Measurements from ENCODE around the gene TSEN54. TPM values are rescaled to one million over a fixed set of nuclear protein-coding genes. Genes with fewer than 3 reads are reported as not detected.

Gene TSEN54
- 10 to 100 TPM; 29.2 to 35.1 TPM for total RNA-seq

DNA sequence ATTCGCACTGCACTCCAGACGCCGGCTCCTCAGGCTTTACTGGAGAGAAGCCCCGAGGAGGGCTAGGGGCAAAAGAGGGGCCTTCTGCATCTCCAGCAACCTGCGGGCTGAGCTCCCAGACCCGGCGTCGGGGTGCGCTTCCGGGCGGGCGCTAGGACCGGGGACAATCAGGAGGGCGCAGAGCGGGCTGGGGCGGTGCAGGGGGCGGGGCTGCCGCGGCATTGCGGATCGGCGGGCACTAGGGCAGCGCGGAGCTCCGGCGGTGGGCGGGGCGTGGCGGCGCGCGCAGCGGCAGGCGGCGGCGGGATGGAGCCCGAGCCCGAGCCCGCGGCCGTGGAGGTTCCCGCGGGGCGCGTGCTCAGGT is at the start of gene TSEN54:
TSEN54 (plus strand) TSS at position 274 of the 364 bp plus-strand sequence; CDS start at position 307, 33 bp downstream.
- ATAC-seq (peak; percentile 88), DNase-seq (peak; percentile 98)
- Mint-ChIP-seq H3K36me3 (ENCODE audit: low read depth) (peaks cover 25% of the 10 kb centered on the region), H3K4me1 (peaks cover 22% of the 10 kb centered on the region), H3K9me3 (ENCODE audit: low read depth) (no peaks in the 10 kb centered on the region), H3K27ac (peak within 1 kb of the TSS; percentile 51), H3K27me3 (peaks cover 3% of the 10 kb centered on the region), H3K4me3 (peak within 1 kb of the TSS; percentile 85)
- POLR2A ChIA-PET, result interaction anchor here (0.5 to 1.4 kb wide), 4 partner anchors 9 to 1574 kb away, joined by 3 to 6 read pairs (median 5); partner anchors contain the start of genes GGA3, LLGL2 and MRPS7
- CTCF ChIA-PET, result interaction anchor here (0.6 to 2.9 kb wide), 20 partner anchors 9 to 776 kb away, joined by 3 to 13 read pairs (median 4); partner anchors contain the start of genes LLGL2 and SLC25A19
- intact Hi-C loops (cut with DNase I, micrococcal nuclease), result loop anchor here (1.0 to 10.0 kb wide), 18 partner anchors 9 to 985 kb away; partner anchors contain the start of genes GGA3 (in 2 of the 2), MRPS7 (in 2 of the 2), GRB2 (in 1 of the 2) and JPT1 (in 1 of the 2)

DNA sequence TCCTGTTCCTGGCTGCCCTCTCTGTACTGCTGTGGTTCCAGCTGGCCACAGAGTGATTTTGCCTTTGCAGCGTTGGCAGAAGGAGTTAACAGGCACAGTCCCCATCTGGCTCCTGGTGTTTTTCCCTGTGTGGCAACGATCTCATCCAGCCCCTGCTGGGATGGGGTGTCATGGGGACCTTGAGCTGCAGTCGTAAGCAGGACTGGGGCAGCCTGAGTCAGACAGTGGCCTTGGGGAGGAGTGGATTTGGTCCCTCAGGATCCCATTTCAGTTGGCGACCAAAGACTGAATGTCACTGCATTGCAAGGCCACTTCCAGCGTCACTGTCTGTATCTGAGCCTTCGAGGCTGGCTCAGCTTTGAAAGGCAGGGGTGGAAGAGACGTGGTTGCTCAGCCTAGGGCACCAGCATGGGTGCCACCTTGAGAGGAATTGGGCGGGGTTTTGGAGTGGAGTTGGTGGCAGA is 48.0 kb upstream of the TSEN54 start:
- CTCF ChIA-PET, result interaction anchor here (0.8 kb wide), 1 partner anchor 67 kb away, joined by 4 read pairs; no protein-coding TSS in a partner anchor
- H3K4me1 Mint-ChIP-seq, result no peaks in the 10 kb centered on the region

DNA sequence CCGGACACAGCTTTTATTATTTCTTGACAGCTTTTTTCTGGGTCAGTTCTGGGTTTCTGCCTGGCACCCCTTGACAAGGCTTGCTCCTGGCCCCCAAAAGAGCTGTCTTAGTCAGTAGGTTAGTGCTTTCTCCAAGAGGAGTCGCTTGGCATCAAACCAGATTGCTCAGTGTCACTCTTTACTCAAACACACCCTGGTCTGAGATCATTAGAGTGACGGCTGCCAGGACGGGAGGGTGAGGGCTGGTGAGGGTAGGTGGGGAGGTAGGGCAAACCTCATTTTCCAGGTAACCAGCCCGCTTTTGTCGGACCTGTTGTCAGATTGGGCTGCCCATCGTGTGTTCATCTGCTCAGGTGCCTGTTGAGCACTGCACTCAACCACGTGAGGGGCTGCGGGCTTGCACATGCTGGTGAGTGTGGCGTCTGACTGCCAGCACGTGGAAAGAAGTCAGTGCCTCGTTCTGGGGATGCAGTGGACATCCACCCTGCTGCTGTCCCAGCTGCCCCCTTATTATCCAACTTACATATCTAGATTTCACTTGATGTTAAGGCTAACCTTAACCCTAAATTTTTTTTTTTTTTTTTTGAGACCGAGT is 47.5 kb upstream of the TSEN54 start:
- Mint-ChIP-seq H3K27ac (no peak overlapping the region), H3K36me3 (ENCODE audit: low read depth) (peaks cover 15% of the 10 kb centered on the region), H3K4me3 (no peak overlapping the region), H3K27me3 (no peaks in the 10 kb centered on the region), H3K4me1 (no peaks in the 10 kb centered on the region), H3K9me3 (ENCODE audit: low read depth) (no peaks in the 10 kb centered on the region)
- POLR2A ChIA-PET, result no interaction called here
- intact Hi-C loops (cut with DNase I, micrococcal nuclease), result no loop called here
- no peak for ATAC-seq
- CTCF ChIA-PET, result interaction anchor here (1.2 kb wide), 1 partner anchor 12 kb away, joined by 3 read pairs; the partner anchor contains the start of gene TMEM94
- DNase-seq, result no peak

More for the DNA sequence above, 48.0 kb upstream of the TSEN54 start:
- DNase-seq (no peak), ATAC-seq (no peak)
- H3K9me3 Mint-ChIP-seq (ENCODE audit: low read depth), result no peaks in the 10 kb centered on the region
- POLR2A ChIA-PET, result no interaction called here
- no peaks in the 10 kb centered on the region for H3K27me3 Mint-ChIP-seq
- no peak overlapping the region for H3K4me3 Mint-ChIP-seq
- intact Hi-C loops (cut with DNase I, micrococcal nuclease), result no loop called here
- H3K27ac Mint-ChIP-seq, result no peak overlapping the region
- peaks cover 15% of the 10 kb centered on the region for H3K36me3 Mint-ChIP-seq (ENCODE audit: low read depth)

DNA sequence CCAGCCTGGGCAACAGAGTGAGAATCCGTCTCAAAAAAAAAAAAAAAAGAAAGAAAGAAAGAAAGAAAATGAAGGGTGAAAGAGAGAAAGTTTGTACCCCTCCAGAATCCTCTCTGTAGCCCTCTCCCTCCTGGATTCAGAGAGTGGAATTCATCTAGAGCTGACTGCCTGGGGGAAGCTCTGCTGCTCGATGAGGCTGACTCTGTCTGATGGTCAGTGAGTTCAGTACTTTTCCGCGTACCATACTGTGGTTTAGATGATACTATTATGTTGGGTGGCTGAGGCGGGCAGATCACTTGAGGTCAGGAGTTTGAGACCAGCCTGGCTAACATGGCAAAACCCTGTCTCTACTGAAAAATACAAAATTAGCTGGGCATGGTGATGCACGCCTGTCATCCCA is 45.1 kb upstream of the TSEN54 start:
- intact Hi-C loops (cut with DNase I, micrococcal nuclease), result no loop called here
- ATAC-seq (no peak), DNase-seq (no peak)
- Mint-ChIP-seq H3K27me3 (no peaks in the 10 kb centered on the region), H3K36me3 (ENCODE audit: low read depth) (peaks cover 15% of the 10 kb centered on the region), H3K4me1 (no peaks in the 10 kb centered on the region), H3K4me3 (no peak overlapping the region), H3K9me3 (ENCODE audit: low read depth) (no peaks in the 10 kb centered on the region), H3K27ac (no peak overlapping the region)
- ChIA-PET CTCF (no interaction called here), POLR2A (no interaction called here)

DNA sequence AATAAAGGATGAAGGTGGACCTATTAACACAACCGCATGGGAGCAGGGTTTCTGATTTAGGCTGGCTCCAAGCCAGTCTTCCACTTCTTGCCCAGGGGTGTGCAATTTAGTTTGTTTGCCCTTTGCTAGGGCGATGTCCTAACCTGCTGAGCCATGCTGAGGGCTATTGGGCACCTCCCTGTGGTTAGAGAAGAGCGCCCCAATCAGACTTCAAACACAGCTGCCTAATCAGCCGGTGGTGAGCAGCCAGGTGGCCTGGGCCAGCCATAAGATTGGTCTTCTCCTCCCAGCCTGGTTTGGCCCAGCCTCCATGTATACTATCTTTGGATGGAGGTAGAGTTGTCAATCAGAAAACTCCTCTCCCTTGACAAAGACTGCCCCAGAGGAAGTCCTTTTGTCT is 44.2 kb upstream of the TSEN54 start:
- no peak for ATAC-seq
- CTCF ChIA-PET, result no interaction called here
- intact Hi-C loops (cut with DNase I, micrococcal nuclease), result no loop called here

DNA sequence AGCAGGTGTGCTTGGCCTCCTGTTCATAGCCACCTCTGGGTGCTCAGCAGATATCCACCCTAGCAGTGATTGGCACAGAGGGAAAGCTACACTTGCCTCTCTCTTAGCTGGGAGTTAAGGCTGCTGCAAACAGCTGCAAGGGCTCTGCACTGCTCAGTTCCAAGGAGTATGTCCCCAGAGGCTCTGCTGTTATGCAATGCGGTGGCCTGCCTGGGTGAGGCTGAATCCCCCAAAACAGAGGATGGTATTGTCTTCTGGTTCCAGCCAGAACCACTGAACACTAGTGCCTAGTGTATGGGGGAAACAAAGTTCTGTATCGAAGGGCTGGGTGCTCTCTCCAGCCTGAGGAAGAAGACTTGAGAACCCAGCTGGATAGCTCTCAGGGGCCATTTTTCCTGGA is 43.1 kb upstream of the TSEN54 start:
- CTCF ChIA-PET, result interaction anchor here (0.7 to 1.6 kb wide), 2 partner anchors 10 to 160 kb away, joined by 3 to 4 read pairs; no protein-coding TSS in a partner anchor
- intact Hi-C loops (cut with DNase I, micrococcal nuclease), result no loop called here
- no peak overlapping the region for H3K4me3 Mint-ChIP-seq
- ATAC-seq (no peak), DNase-seq (no peak)
- H3K4me1 Mint-ChIP-seq, result no peaks in the 10 kb centered on the region
- no peaks in the 10 kb centered on the region for H3K9me3 Mint-ChIP-seq (ENCODE audit: low read depth)
- no peaks in the 10 kb centered on the region for H3K27me3 Mint-ChIP-seq
- peaks cover 15% of the 10 kb centered on the region for H3K36me3 Mint-ChIP-seq (ENCODE audit: low read depth)
- POLR2A ChIA-PET, result interaction anchor here (0.6 kb wide), 1 partner anchor 16 kb away, joined by 3 read pairs; no protein-coding TSS in a partner anchor
- no peak overlapping the region for H3K27ac Mint-ChIP-seq

More for the DNA sequence above, 44.2 kb upstream of the TSEN54 start:
- Mint-ChIP-seq H3K27me3 (no peaks in the 10 kb centered on the region), H3K4me1 (no peaks in the 10 kb centered on the region), H3K27ac (no peak overlapping the region), H3K9me3 (ENCODE audit: low read depth) (no peaks in the 10 kb centered on the region), H3K36me3 (ENCODE audit: low read depth) (peaks cover 15% of the 10 kb centered on the region), H3K4me3 (no peak overlapping the region)
- DNase-seq, result no peak
- POLR2A ChIA-PET, result no interaction called here

DNA sequence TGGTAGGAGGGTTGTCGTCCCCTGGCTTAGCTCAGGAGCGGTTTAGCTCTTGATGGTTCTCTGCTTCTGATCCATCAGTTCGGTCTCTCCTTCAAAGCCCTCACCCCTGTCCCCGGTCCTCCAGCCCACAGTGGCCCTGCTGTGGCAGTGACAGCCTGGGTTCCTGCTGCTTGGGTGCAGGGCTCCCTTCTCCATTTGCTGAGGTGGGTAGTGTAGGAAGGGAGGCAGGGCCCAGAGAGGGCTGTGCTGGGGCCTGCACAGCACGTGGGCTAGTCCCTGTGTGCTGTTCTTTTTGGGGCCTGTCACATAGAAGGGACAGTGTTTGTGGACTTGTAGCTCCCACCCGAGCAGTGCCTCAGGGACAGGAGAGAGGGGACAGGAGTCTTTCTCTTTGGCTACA is 41.6 kb upstream of the TSEN54 start:
- Mint-ChIP-seq H3K4me1 (no peaks in the 10 kb centered on the region), H3K4me3 (no peak overlapping the region), H3K36me3 (ENCODE audit: low read depth) (peaks cover 15% of the 10 kb centered on the region), H3K27ac (no peak overlapping the region), H3K27me3 (no peaks in the 10 kb centered on the region), H3K9me3 (ENCODE audit: low read depth) (no peaks in the 10 kb centered on the region)
- CTCF ChIA-PET, result interaction anchor here (0.6 kb wide), 1 partner anchor 19 kb away, joined by 4 read pairs; no protein-coding TSS in a partner anchor
- ATAC-seq (no peak), DNase-seq (no peak)
- POLR2A ChIA-PET, result interaction anchor here (0.6 to 0.7 kb wide), 2 partner anchors 47 to 716 kb away, joined by 3 to 5 read pairs; no protein-coding TSS in a partner anchor
- intact Hi-C loops (cut with DNase I, micrococcal nuclease), result loop anchor here in 1 of 2 experiments (5.0 kb wide), 1 partner anchor 37 kb away; no protein-coding TSS in a partner anchor

DNA sequence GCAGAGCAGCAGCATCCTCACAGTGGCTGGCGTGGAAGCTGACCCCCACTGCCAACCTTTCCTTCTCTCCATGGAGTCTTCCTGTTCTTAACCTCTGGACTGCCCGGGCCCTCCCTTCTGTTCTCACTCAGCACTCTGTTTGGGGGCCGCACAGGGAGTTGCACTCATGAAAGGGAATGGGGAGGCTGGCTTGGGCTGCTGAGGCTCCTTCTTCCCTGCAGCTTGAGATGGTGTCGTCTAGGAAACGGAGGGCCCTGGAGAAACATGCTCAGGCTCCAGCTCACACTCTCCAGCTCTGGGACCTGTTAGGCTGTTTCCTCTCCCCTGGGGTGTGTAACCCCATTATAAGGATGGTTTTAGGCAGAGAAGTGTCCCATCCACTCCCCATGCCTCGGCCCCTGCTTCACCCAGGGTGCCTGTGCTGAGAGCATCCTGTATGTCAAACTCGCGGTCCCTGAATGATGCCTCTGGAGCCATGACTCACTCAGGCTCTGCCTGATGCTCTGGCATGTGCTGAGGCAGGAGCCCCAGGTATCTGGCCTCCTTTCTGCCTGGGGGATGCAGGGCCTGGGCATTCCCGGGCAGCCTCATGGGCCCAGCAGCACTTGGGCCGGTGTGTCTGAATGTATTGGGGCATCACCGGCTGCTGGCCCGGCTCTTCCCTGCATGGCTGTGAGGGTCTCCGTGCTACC is 41.0 kb upstream of the TSEN54 start:
- CTCF ChIA-PET, result interaction anchor here (0.6 kb wide), 1 partner anchor 19 kb away, joined by 4 read pairs; no protein-coding TSS in a partner anchor
- DNase-seq (no peak), ATAC-seq (no peak)
- no peak overlapping the region for H3K27ac Mint-ChIP-seq
- no peak overlapping the region for H3K4me3 Mint-ChIP-seq
- intact Hi-C loops (cut with DNase I, micrococcal nuclease), result loop anchor here in 1 of 2 experiments (5.0 kb wide), 1 partner anchor 38 kb away; no protein-coding TSS in a partner anchor
- H3K27me3 Mint-ChIP-seq, result no peaks in the 10 kb centered on the region
- peaks cover 15% of the 10 kb centered on the region for H3K36me3 Mint-ChIP-seq (ENCODE audit: low read depth)
- H3K4me1 Mint-ChIP-seq, result no peaks in the 10 kb centered on the region
- POLR2A ChIA-PET, result no interaction called here
- H3K9me3 Mint-ChIP-seq (ENCODE audit: low read depth), result no peaks in the 10 kb centered on the region

DNA sequence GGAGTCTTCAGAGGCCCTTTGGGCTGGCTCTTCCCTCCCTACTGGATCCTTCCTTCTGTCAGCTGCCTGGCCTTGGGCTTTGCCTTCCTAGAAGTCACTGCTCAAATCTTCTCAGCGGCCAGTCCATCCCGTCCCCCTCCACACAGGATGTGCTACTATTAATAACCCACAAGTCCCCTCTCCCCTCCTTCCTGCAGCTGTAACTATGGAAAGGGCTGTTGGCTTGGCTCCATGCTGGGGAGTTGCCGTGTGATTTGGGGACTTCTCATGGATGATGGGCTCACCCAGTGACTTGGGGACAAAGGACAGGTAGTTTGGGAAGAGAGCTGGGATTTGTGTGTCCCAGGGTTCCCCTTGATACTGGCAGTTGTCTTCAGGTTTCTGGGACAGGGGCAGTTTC is 40.5 kb upstream of the TSEN54 start:
- Mint-ChIP-seq H3K4me3 (no peak overlapping the region), H3K27ac (no peak overlapping the region), H3K27me3 (no peaks in the 10 kb centered on the region), H3K36me3 (ENCODE audit: low read depth) (peaks cover 15% of the 10 kb centered on the region), H3K9me3 (ENCODE audit: low read depth) (no peaks in the 10 kb centered on the region), H3K4me1 (no peaks in the 10 kb centered on the region)
- DNase-seq (no peak), ATAC-seq (no peak)
- intact Hi-C loops (cut with DNase I, micrococcal nuclease), result loop anchor here in 1 of 2 experiments (5.0 kb wide), 1 partner anchor 39 kb away; no protein-coding TSS in a partner anchor
- CTCF ChIA-PET, result no interaction called here
- POLR2A ChIA-PET, result no interaction called here

DNA sequence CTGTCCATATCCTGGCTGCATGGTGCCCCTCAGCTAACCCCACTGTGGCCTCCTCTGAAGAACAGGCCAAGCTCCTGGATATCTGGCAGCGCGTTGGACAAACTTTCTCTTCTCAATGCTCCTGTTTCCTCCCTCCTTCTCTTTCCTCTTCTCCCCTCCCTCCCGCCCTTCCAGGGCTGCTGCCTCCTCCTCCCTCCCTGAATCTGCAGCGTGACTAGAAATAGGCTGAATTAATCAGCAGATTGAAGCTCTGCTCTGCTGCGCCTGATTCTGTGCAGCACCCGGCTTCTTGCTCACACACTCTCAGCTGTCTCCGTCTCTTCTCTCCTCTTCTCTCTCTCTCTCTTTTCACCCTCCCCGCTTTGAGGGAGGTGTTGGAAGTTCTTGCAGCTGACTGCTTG is 40.1 kb upstream of the TSEN54 start:
- intact Hi-C loops (cut with DNase I, micrococcal nuclease), result loop anchor here in 1 of 2 experiments (5.0 kb wide), 1 partner anchor 39 kb away; no protein-coding TSS in a partner anchor
- H3K27ac Mint-ChIP-seq, result no peak overlapping the region
- H3K27me3 Mint-ChIP-seq, result no peaks in the 10 kb centered on the region
- DNase-seq, result no peak
- POLR2A ChIA-PET, result no interaction called here
- CTCF ChIA-PET, result no interaction called here
- no peak overlapping the region for H3K4me3 Mint-ChIP-seq
- no peaks in the 10 kb centered on the region for H3K4me1 Mint-ChIP-seq
- H3K36me3 Mint-ChIP-seq (ENCODE audit: low read depth), result peaks cover 15% of the 10 kb centered on the region
- H3K9me3 Mint-ChIP-seq (ENCODE audit: low read depth), result no peaks in the 10 kb centered on the region
- ATAC-seq, result no peak

DNA sequence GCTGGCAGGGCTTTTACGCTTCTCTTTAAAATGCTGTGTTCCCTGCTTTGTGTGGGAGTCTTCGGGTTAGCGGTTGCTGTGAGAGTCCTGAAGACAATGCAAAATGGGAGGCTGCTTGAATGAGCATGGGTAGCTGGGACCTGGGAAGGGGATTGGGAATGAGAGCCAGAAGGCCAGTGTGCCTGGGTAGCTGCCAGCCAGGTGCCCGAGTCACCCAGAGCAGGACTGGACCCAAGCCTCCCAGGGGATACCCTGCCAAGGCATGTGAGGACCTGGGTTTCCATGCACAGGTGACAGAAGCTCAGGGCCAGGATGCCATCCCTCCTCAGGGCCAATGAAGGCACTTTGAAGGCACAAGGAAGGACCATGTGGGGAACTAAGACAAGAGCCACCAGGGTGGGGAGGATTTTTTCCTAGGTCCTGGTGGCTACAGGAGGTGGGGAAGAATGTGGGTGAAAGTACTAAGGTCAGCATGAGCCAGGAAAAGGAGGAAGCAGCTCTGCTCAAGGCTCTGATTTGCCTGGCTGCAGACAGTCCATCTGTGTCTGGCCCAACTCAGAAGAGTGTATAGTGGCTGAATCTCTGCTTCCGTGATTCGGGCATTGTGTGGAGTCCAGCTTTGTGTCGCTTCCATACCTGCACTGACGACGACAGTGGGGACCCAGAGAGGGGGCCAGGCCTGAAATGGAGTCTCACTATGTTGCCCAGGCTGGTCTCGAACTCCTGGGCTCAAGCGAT is 39.4 kb upstream of the TSEN54 start:
- no peak for DNase-seq
- ChIA-PET CTCF (interaction anchor here (0.8 to 0.9 kb wide), 2 partner anchors 19 to 158 kb away, joined by 3 to 5 read pairs; no protein-coding TSS in a partner anchor), POLR2A (no interaction called here)
- no peaks in the 10 kb centered on the region for H3K9me3 Mint-ChIP-seq (ENCODE audit: low read depth)
- H3K4me3 Mint-ChIP-seq, result no peak overlapping the region
- ATAC-seq, result no peak
- intact Hi-C loops (cut with DNase I, micrococcal nuclease), result loop anchor here in 1 of 2 experiments (5.0 kb wide), 1 partner anchor 40 kb away; no protein-coding TSS in a partner anchor
- no peaks in the 10 kb centered on the region for H3K27me3 Mint-ChIP-seq
- peaks cover 12% of the 10 kb centered on the region for H3K36me3 Mint-ChIP-seq (ENCODE audit: low read depth)
- no peak overlapping the region for H3K27ac Mint-ChIP-seq
- no peaks in the 10 kb centered on the region for H3K4me1 Mint-ChIP-seq

Data from activated CD4-positive, alpha-beta T cell treated with anti-CD3 and anti-CD28 coated beads for 36 hours (primary cell).